Left lobe of liver (tissue), 2 donors: ENCODE data around the gene DOK3. TPM values are rescaled to one million over a fixed set of nuclear protein-coding genes. Genes with fewer than 3 reads are reported as not detected.

Experiments
- ATAC-seq: fragments of 200-7000 bp; cut with Tn5 transposase; one replicate; pipeline ENCODE4 v1.9.1; 2020; ENCODE audit warnings: mild to moderate bottlenecking, moderate library complexity
- DNase-seq: peaks from one replicate; pipeline ENCODE4 v3.0.0-alpha.2; 2020; ENCODE audit warnings: low spot score
- total RNA-seq: library from RNA; stranded (reverse); gene quantifications from one replicate; pipeline ENCODE4 v1.2.1, GENCODE V29; 2021
- donor health status: DM: no; HTN: no; CAD: no; lungs with moderate emphysema.
- donor health status: DM: no; HTN: yes; CAD: no.

Gene DOK3
- total RNA-seq, 1 donor from 2014 or later: 3.2 TPM

DNA sequence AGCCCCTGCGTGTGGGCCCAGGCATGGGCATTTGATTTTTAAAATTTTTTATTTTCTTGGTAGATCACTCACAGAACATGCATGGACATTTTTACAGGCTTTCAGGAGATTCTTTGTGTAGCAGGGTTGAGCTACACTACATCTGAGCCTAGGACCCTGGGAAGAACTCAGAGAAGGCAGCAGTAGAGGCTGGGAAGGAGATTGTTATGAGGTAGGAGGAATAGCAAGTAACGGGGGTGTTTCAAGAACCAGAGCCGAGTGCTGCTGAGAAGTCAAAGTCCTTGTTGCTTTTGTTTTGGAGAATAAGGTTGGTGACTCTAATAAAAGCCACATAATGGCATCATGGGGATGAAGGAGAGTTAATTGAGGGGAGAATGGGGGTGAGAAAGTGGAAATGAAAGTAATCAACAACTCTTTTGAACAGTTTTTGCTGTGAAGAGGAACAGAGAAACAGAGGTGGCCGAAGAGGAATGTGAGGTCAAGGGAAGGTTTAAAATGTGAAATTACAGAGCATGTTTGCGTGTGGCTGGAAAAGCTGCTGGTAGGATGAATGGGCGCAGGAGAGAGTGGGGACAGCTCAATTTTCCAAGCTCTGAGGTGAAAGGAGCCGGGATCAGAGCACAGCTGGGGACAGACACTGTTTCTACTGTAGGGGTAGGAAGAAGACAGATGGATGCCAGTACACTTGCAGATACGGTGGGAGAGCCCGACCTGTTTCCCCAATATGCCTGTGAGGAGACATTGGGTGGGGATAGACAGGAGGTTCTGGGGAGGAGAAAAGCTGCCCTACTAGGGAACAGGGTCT, 7.5 kb downstream of the DOK3 start:
- ATAC-seq: no peak
- DNase-seq: no peak

DNA sequence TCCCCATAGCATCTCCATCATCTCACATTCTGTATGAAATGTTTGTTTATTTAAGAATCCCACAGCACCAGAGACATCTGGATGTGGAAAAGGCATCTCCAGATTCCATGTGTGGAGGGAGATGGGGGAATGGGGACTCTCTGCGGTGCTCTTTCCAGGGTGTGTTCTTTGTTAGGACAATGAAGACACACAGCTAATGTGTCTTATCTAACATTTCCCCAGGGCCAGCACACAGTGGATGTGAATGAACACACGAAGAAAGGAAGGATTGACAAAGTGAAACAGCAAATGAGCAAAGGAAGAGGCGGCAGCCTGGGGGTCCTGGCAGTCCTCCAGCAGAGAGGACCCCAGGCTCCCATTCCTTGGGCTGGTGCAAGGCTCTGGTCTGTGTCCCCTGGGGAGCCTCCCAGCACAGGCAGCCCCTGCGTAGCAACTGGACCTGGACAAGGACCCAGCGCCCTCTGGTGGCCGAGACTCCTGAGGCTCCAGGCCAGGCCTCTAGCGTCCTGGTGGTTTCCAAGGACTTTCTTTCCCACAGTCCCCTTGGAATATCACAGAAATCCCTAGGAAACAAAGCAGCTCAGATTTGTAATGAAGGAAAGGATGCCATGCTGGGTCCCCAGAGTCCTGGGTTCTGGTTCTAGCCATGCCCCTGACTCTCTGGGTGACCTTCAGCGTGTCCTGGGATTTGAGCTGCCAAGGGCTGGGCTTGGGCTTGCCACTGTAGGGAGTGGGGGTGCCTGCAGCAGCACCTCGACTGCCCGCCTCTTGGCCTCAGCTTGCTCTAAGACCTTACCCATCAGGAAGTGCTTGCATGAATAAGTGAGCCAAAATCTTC, 8.7 kb downstream of the DOK3 start:
- DNase-seq (peak; percentile 86), ATAC-seq (peak; percentile 63)

DNA sequence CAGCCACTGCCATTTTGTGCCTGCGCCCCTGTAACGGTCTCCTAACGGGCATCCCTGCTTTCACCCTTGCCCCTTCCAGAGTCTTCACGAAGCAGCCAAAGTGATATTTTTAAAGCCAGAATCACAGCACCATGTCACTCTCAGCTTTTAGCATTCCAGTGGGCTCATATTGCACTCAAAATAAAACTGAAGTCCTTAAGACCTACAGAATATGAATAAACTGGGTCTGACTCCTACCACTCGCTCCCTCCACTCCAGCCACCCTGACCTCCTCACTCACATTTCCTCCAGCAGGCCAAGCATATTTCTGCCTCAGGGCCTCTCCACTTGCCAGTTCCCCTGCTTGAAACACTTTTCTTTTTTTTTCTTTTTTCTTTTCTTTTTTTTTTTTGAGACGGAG, 9.8 kb downstream of the DOK3 start:
- ATAC-seq: no peak
- no peak for DNase-seq

DNA sequence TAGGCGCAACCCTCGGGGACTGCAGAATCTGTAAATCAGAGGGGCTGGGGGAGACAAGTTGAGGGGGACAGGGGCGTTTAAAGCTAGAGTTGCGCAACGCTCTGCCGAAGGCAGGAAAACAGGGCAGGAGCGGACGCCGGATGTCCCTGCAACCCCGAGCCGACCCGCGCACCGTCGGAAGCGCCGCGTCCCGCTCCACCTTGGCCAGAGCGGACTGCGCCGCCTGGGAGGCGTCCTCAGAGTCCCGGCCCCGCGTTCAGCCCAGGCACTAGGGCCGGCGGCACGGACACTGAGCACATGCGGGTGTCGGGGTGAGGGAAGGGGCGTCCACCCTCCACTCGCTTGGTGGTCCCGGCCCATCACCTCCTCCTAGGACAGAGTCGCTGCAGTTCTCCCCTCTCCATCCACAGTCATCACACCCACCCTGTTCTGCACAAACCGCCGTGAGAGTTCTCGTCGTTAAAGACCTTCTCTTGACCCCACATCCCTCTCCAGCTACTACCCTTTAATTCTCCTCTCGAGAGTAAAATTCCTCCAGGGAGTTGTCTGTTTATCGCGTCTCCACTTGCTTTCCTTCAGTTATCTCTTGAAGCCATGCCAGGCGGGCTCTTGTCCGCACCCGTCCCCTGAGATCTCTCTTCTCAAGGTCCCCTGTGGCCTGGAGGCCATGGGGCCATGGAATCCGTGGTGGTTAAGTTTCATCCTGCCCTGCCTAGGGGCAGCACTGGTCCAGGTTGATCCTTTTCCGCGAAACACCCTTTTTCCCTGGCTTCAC, 11.4 kb downstream of the DOK3 start:
- DNase-seq: peak; percentile 59
- ATAC-seq: peak; percentile 16

DNA sequence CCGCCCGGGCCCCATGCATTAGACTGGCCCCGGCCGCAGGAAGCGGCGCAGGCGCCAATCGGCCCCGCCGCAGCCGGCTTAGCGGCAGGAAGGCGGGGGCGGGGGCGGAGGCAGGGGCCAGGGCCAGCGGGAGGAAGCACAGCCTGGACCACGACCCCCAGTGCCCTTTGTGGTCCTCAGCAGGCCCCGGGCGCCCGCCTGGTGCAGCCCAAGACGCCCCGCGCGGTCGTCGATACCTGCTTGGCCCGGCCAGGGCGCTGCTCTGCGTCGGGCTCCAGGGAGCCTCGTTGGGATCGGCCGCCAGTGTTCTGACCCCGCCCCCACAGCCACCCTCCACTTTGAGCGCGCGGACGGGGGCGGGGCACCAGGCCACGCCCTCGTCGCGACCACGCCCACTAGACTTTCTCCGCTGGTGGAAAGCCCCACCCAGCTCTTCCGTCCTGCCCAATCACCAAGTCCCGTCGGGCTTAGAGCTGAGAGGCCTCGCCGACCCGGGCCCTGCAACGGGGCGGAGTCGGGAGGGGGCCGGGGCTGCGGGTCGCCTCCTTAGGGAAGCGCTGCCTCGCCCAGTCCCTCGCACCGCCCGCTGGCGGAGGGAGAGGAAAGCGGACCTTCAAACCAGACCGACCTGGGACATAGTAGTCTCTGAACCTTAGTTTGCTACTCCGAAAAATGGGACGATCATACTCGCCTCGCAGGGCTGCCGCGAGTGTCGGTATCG, 12.2 kb downstream of the DOK3 start, which contains the start of gene PDLIM7:
Gene PDLIM7, minus strand, starts transcription at position 313 of the 721 bp plus-strand sequence. CDS start 1,092 bp downstream, outside the sequence.
- peak; percentile 93 for ATAC-seq

DNA sequence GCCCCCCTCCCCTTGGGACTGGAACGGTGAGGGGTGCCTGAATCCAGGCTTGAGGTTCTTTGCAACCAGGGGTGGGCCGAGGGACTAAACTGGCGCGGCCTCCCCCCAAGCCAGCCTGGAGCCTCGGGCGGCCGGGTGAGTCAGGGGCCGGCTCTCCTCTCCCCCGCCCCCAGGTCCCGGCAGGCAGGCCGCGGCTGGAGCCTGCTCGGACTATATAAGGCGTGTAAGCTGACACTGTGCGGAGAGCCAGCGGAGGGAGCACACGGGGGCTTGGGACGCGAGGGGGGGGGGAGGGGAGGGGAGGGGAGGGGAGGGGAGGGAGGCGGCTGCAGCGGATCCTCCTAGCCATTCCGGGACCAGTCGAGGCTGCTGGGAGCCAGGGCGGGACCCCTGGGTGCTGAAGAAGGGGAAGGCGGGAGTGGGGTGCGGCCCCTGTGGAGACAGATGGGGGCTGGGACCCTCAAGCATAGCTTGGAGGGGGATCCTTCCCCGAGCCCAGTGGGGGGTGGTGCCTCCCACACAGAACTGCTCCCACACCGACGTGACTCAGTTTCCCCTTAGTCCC, 12.8 kb downstream of the DOK3 start:
- no peak for DNase-seq
- ATAC-seq: no peak

More for the DNA sequence above, 12.2 kb downstream of the DOK3 start, which contains the start of gene PDLIM7:
- peak; percentile 96 for DNase-seq

DNA sequence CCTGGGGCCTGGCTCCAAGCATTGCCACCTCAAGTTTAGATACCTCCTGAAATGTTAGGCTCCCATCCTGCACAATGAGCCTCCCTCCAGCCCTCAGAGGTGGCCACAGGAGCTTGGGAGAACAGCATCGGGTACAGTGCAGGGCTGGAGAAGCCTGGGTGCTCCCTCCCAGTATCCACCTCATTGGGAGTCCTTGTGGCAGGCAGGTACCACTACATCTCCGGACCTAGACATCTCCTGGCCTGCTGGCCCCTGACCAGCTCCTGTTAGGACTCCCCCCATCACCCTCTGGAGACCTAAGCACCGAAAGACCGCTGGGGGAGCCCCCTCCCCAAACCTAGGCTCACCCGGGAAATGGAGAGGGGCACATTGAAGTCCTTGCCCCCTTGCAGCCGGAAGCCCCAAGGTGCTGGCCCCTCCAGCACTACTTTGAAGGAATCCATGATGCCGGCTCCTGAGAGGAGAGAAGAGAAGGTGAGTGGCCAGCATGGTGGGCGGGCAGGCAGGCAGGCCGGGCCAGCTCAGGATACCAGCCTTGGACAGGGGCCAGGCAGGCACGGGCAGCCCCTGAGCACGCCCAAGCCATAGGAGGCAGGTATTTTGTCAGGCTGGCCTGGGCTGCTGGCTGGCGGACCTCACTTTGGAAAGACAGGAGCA, 13.4 kb downstream of the DOK3 start:
- no peak for ATAC-seq

DNA sequence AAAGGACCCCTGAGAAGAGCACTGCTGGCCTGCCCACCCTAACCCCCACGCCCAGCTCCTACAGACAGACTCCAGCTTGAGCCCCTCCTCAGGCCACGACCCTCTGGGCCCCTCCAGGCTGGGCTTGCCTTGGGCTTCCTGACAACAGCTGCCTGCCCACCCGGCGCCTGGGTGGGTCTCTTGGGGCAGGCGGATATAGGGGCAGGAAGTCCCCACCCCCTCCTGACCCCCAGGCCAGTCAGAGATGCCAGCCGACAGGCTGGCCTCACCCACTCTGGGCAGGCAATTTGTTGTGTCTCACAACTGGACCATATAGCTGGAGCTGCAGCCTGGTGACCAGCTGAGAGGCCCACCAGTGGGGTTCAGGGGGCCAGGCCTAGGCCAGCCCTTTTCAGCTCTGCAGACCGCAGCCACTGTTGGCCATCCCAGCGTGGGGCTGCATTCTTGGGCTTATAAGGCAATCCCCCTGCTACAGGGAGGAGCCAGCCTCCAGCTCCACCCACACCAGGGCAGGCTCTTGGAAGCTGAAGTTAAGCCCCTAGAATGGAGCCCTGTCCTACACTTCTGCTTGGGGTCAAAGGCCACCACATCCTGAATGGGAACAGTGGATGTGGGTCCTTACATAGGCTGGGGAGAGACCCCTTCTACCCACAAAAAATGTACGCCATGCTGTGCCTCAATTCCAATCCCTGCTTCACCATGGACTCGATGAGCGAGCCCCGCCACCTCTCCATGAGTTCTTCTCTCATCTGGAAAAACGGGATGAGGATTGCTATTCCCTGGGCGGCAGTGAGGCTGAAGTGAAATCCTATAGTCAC, 14.2 kb downstream of the DOK3 start:
- DNase-seq (no peak), ATAC-seq (no peak)

More for the DNA sequence above, 13.4 kb downstream of the DOK3 start:
- no peak for DNase-seq

DNA sequence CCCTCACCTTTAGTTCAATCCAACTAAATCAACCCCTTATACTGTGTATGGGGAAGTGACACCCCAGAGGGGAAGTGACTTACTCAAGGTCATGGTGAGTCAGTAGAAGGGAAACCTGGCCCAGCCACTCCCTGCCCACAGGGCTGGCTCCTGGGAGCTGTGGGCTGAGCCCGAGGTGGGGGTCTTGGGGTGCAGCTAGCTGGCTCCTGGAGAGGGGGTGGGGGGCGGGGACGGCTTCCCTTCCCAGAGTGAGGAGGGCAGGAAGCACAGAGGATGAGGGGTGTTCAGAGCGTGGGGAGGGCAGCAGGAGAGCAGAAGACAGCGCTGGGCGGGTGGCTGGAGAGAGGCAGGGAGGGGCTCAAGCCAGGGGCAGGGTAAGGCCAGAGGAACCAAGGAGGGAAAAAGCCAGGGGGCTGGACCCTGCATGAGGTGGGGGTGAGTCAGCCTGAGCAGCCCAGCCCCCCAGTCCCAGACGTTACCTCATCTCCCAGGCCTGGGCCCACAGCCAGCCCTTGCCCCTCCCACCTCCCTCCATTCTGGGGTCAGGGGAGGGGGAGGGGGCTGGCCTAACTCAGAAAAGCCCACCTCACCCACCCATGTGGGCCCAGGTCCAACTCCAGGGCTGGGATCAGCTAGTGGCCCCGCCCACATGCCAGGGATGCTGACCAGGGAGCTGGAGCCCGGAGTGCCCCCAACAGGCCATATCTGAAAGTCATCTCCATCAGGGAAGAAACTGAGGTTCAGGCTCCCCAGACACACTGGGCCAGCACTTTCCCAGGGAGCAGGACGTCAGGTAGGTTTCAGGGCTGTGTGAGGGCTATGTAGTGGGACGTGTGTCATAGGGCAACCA, 15.1 kb downstream of the DOK3 start:
- ATAC-seq (no peak), DNase-seq (no peak)

DNA sequence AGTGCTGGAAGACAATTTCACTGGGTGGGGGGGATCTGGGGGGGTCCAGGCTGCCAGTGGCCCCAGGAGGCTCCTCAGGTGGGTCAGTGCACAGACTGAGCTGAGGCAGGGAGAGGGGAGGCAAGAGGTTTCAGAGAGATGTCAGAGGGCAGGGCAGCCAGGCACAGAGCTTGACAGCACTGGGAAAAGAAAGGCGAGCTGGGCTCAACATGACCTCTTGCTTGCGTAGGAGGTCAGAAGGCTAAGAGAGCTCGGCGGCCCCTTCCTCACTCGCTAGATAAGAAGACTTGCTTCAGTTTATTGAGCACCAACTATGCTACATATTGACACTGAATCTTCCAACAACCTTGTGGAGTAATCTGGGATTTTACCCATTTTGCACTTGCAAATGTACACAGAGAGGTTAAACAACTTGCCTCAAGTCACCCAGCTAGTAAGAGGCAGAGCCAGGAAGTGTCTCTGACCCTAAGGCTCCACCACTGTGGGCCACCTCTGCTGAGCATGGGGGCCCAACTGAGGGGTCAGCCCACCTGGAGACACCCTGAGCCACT, 15.8 kb downstream of the DOK3 start:
- no peak for DNase-seq
- no peak for ATAC-seq

DNA sequence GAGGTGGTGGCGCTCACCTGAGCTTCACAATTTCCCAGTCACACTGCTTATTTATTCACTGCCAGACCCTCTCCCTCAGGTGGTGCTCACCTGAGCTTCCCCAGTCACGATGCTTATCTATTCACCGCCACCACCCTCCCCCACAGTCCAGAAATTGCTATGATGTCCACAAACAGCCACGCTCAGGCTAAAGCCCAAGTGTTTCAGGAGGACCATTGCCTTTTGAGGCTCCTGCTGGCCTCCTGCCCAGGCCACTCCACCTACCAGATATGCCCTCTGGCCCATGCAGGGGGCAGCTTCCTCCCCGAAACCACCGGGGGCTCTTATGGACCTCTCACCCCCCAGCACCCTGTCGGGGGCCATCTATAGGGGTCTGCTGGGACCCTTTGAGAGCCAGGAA, 16.8 kb downstream of the DOK3 start:
- DNase-seq: no peak
- no peak for ATAC-seq

DNA sequence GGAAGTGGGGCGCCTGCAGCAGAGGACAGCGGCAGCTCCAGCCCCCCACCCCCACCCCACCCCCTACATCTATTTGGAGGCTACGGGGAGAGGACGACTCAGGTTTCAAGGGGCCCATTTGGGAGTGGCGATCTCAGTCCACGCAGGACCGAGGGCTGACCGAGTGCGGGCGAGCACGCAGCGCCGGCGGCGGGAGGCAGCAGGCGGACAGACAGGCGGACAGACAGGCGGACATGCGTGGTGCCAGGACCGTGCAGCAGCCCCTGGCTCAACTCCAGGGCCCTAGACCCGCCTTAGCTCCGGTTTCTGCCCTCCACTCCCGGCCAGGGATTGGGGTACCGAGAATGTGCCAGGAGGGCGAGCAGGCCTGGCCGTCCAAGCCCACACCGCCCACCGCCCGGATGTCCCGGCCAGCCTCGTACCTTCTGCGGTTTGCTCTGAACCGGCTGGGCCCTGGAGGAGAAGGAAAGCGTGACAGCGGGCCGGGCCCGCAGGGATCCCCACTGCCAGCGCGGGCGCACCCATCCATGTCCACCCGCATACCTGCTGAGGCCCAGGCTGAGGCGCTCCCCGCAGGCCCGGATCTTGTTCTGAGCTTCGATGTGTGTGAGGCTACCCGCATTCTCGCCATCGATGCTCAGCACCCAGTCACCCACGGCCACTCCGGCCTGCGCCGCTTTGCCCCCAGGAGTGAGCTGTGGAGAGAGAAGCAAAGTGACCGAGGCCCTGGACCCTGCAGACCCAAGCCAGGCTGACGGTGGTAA, 17.5 kb downstream of the DOK3 start:
- ATAC-seq: no peak
- DNase-seq: no peak

DNA sequence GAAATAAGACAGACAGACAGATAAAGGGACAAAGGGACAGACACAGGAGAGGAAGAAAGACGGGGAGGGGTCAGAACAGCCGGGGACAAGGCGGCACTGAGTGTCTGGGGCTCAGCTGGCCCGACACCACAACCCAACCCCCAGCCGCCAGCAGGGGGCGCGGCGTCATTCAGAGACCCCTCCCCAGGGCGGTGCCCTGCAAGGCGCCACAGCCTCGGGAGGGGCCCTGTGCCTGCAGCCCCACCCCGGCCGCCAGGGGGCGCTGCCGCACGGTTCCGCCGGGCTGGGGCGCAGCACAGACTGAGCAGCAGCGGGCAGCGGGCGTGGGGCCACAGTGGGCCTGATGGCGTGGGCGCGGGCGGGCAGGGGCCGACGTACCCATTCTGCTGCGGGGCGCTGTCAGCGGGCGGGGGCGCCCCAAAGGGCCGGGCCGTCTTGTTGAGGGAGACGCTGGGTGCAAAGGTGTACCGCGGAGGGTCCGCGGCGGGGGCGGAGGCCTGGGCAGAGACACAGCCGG, 18.1 kb downstream of the DOK3 start:
- ATAC-seq: no peak
- DNase-seq: no peak

DNA sequence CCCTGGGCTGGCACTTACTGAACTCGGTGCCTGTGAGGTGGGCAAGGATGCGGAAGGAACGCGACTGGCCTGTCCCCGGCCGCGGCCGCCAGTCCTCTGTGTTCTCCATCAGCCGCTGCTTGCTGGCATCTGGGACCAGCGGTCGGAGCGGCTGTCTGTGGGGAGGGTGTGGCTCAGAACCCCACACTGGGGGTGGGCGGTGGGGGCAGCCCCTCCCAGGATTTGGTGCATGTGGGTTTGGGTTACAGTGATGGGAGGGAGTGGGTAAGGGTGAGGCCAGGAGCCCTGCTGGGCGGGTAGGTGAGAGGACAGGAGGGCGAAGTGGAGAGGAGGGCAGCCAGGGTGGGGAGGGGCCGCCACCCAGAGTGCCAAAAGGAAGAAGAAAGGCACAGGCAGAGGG, 18.6 kb downstream of the DOK3 start:
- DNase-seq (no peak), ATAC-seq (no peak)

DNA sequence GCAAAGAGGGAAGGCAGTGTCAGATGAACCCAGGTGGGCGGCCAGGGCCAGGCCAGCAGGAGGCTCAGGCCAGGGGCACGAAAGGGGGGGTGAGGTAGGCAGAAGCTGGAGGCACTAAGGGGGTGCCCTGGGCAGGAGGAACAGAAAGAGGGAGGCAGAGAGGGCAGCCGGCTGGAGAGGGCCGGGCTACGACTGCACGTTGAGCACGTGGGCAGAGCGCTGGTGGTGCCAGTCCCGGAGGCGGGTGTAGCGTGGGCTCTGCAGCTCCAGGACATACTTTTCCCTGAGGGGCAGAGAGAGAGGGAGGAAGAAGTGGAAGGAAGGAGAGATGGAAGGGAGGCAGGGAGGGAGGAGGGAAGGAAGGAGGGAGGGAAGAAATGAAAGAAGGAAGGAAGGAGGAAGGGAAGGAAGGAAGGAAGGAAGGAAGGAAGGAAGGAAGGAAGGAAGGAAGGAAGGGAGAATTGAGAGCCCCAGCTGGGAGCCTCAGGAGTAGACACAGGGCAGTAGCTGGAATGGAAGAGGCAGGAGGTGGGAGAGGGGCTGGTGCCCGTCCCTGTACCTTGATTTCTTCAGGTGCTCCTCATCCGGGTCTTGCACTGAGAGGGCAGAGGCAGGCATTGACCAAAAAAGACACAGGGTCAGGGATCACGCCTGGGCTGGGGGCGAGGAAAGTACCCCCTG, 19.2 kb downstream of the DOK3 start:
- DNase-seq (no peak), ATAC-seq (no peak)
